Measurements from ENCODE around the gene IQGAP1. TPM values are rescaled to one million over a fixed set of nuclear protein-coding genes. Genes with fewer than 3 reads are reported as not detected.

The IQGAP1 gene
- total RNA-seq, 1 experiment from 2014 or later: 264 TPM

GRCh38 chr15:90348456-90348855, 39.6 kb upstream of the IQGAP1 start:
- Mint-ChIP-seq H3K36me3 (ENCODE audit: insufficient read depth, unreplicated experiment) (peaks cover 5% of the 10 kb centered on the region), H3K9me3 (ENCODE audit: unreplicated experiment) (no peaks in the 10 kb centered on the region), H3K27ac (ENCODE audit: low read depth, unreplicated experiment) (peak overlapping the region; percentile 92), H3K27me3 (ENCODE audit: insufficient read depth, unreplicated experiment) (no peaks in the 10 kb centered on the region), H3K4me1 (ENCODE audit: insufficient read depth, unreplicated experiment) (peaks cover 9% of the 10 kb centered on the region), H3K4me3 (ENCODE audit: unreplicated experiment) (no peak overlapping the region)
- ChIA-PET CTCF (interaction anchor here (1.2 kb wide), 1 partner anchor 12 kb away, joined by 4 read pairs; no protein-coding TSS in a partner anchor), POLR2A (interaction anchor here (0.6 kb wide), 1 partner anchor 67 kb away, joined by 3 read pairs; no protein-coding TSS in a partner anchor)
- no TSS peak for BruUV-seq (replicated peaks)
- no peak for TF ChIP-seq CTCF (IDR thresholded peaks at IDR 0.05; ENCODE audit: unreplicated experiment)
- no peak for DNase-seq (ENCODE audit: unreplicated experiment)
- intact Hi-C loops (cut with micrococcal nuclease): no loop called here

GRCh38 chr15:90349072-90349471, 39.0 kb upstream of the IQGAP1 start:
- Mint-ChIP-seq H3K9me3 (ENCODE audit: unreplicated experiment) (no peaks in the 10 kb centered on the region), H3K27me3 (ENCODE audit: insufficient read depth, unreplicated experiment) (no peaks in the 10 kb centered on the region), H3K4me3 (ENCODE audit: unreplicated experiment) (no peak overlapping the region), H3K36me3 (ENCODE audit: insufficient read depth, unreplicated experiment) (peaks cover 5% of the 10 kb centered on the region), H3K27ac (ENCODE audit: low read depth, unreplicated experiment) (peak overlapping the region; percentile 92), H3K4me1 (ENCODE audit: insufficient read depth, unreplicated experiment) (peaks cover 9% of the 10 kb centered on the region)
- intact Hi-C loops (cut with micrococcal nuclease): no loop called here
- ChIA-PET CTCF (no interaction called here), POLR2A (interaction anchor here (0.6 kb wide), 1 partner anchor 26 kb away, joined by 3 read pairs; no protein-coding TSS in a partner anchor)
- DNase-seq (ENCODE audit: unreplicated experiment): no peak
- no TSS peak for BruUV-seq (replicated peaks)
- TF ChIP-seq CTCF (IDR thresholded peaks at IDR 0.05; ENCODE audit: unreplicated experiment): no peak

GRCh38 chr15:90349821-90350220, 38.2 kb upstream of the IQGAP1 start:
- Mint-ChIP-seq H3K36me3 (ENCODE audit: insufficient read depth, unreplicated experiment) (peaks cover 5% of the 10 kb centered on the region), H3K9me3 (ENCODE audit: unreplicated experiment) (no peaks in the 10 kb centered on the region), H3K27me3 (ENCODE audit: insufficient read depth, unreplicated experiment) (no peaks in the 10 kb centered on the region), H3K4me3 (ENCODE audit: unreplicated experiment) (no peak overlapping the region), H3K4me1 (ENCODE audit: insufficient read depth, unreplicated experiment) (peaks cover 9% of the 10 kb centered on the region), H3K27ac (ENCODE audit: low read depth, unreplicated experiment) (no peak overlapping the region)
- POLR2A ChIA-PET: no interaction called here
- intact Hi-C loops (cut with micrococcal nuclease): no loop called here
- BruUV-seq (replicated peaks): no TSS peak
- TF ChIP-seq CTCF (IDR thresholded peaks at IDR 0.05; ENCODE audit: unreplicated experiment): no peak
- CTCF ChIA-PET: no interaction called here
- DNase-seq (ENCODE audit: unreplicated experiment): no peak

GRCh38 chr15:90351479-90352106, 36.4 kb upstream of the IQGAP1 start:
- peaks cover 9% of the 10 kb centered on the region for H3K4me1 Mint-ChIP-seq (ENCODE audit: insufficient read depth, unreplicated experiment)
- ChIA-PET CTCF (interaction anchor here (0.6 to 1.8 kb wide), 4 partner anchors 31 to 177 kb away, joined by 3 to 5 read pairs (median 4); no protein-coding TSS in a partner anchor), POLR2A (interaction anchor here (0.7 to 3.0 kb wide), 7 partner anchors 11 to 130 kb away, joined by 3 to 18 read pairs (median 6); partner anchors contain the start of gene IQGAP1)
- H3K4me3 Mint-ChIP-seq (ENCODE audit: unreplicated experiment): peak overlapping the region; percentile 80
- peaks cover 5% of the 10 kb centered on the region for H3K36me3 Mint-ChIP-seq (ENCODE audit: insufficient read depth, unreplicated experiment)
- H3K27me3 Mint-ChIP-seq (ENCODE audit: insufficient read depth, unreplicated experiment): no peaks in the 10 kb centered on the region
- H3K27ac Mint-ChIP-seq (ENCODE audit: low read depth, unreplicated experiment): peak overlapping the region; percentile 81
- BruUV-seq (replicated peaks): no TSS peak
- intact Hi-C loops (cut with micrococcal nuclease): no loop called here
- no peak for DNase-seq (ENCODE audit: unreplicated experiment)
- no peaks in the 10 kb centered on the region for H3K9me3 Mint-ChIP-seq (ENCODE audit: unreplicated experiment)
- no peak for TF ChIP-seq CTCF (IDR thresholded peaks at IDR 0.05; ENCODE audit: unreplicated experiment)

Data from MCF 10A (cell line).